Mesendoderm (in vitro differentiated cells): Measurements from ENCODE around the gene CHRM2. TPM values are rescaled to one million over a fixed set of nuclear protein-coding genes. Genes with fewer than 3 reads are reported as not detected.
"Not testable (repeated sequence)": the region's sequence is repeated elsewhere in the genome, so short reads cannot be mapped to it uniquely, and the experiment has no call there.

Experiments used
- DNase-seq: peaks from one replicate; pipeline ENCODE4 v3.0.0; 2013
- H2AK5ac ChIP-seq: 2 replicates; pipeline ENCODE4 v1.6.1; 2013; ENCODE audit warnings: low read length, inconsistent platforms
- H2BK120ac ChIP-seq: 2 replicates; pipeline ENCODE4 v1.6.1; 2013; ENCODE audit warnings: low read depth, mild to moderate bottlenecking, low read length, moderate library complexity, mixed read lengths
- H2BK15ac ChIP-seq: replicated peaks from 2 replicates; pipeline ENCODE4 v1.6.1; 2013; ENCODE audit warnings: low read depth, mild to moderate bottlenecking, moderate library complexity
- H2BK5ac ChIP-seq: 2 replicates; pipeline ENCODE4 v1.6.1; 2013; ENCODE audit warnings: low read length, inconsistent platforms
- H3K18ac ChIP-seq: 2 replicates; pipeline ENCODE4 v1.6.1; 2013; ENCODE audit warnings: mild to moderate bottlenecking, low read length, mixed read lengths
- H3K23ac ChIP-seq: one replicate; pipeline ENCODE4 v1.6.1; 2013; ENCODE audit warnings: low read length
- H3K27ac ChIP-seq: 2 replicates; pipeline ENCODE4 v1.5.1; 2013; ENCODE audit warnings: low read depth, mild to moderate bottlenecking, inconsistent platforms, low read length, moderate library complexity
- H3K27me3 ChIP-seq: 2 replicates; pipeline ENCODE4 v1.6.1; 2013; ENCODE audit warnings: low read length, control low read depth, mild to moderate bottlenecking, inconsistent platforms; ENCODE audit not compliant: insufficient read depth, poor library complexity
- H3K36me3 ChIP-seq: 2 replicates; pipeline ENCODE4 v1.6.1; 2013; ENCODE audit warnings: low read length, inconsistent platforms; ENCODE audit not compliant: control insufficient read depth, insufficient read depth
- H3K4ac ChIP-seq: one replicate; pipeline ENCODE4 v1.6.1; 2013; ENCODE audit warnings: low read depth, mild to moderate bottlenecking, low read length, moderate library complexity
- H3K4me1 ChIP-seq: 2 replicates; pipeline ENCODE4 v1.6.1; 2013; ENCODE audit warnings: low read depth, low read length, inconsistent platforms; ENCODE audit not compliant: control insufficient read depth
- H3K4me2 ChIP-seq: 2 replicates; pipeline ENCODE4 v1.6.1; 2013; ENCODE audit warnings: low read length
- H3K4me3 ChIP-seq: 2 replicates; pipeline ENCODE4 v1.5.1; 2013; ENCODE audit warnings: mild to moderate bottlenecking, low read length
- H3K56ac ChIP-seq: one replicate; pipeline ENCODE4 v1.6.1; 2013; ENCODE audit warnings: low read length
- H3K79me1 ChIP-seq: 2 replicates; pipeline ENCODE4 v1.6.1; 2013; ENCODE audit warnings: low read length, inconsistent platforms
- H3K79me2 ChIP-seq: 2 replicates; pipeline ENCODE4 v1.6.1; 2013; ENCODE audit warnings: mild to moderate bottlenecking, low read length; ENCODE audit not compliant: control insufficient read depth, insufficient read depth
- H3K9ac ChIP-seq: 2 replicates; pipeline ENCODE4 v1.6.1; 2013; ENCODE audit warnings: low read length, inconsistent platforms
- H4K5ac ChIP-seq: one replicate; pipeline ENCODE4 v1.6.1; 2013; ENCODE audit warnings: low read length
- H4K8ac ChIP-seq: one replicate; pipeline ENCODE4 v1.6.1; 2013; ENCODE audit warnings: low read depth, mild to moderate bottlenecking, control low read depth, low read length, moderate library complexity
- WGBS: extraction: QIAGEN DNeasy Blood & Tissue Kit; methylation state at CpG from one replicate; pipeline ENCODE4 v1.1.7; 2013; ENCODE audit warnings: low lambda C conversion rate, missing lambda C conversion rate; ENCODE audit not compliant: insufficient coverage; ENCODE audit errors: extremely low coverage; 5-methylcytosine and 5-hydroxymethylcytosine counted together
- polyA plus RNA-seq, 2 experiments: library from polyadenylated mRNA; stranded (reverse); fragments of 200-250 nt; gene quantifications; one replicate each; pipeline ENCODE4 v1.2.3, GENCODE V29; 2013

Gene CHRM2
- polyA plus RNA-seq (2013, experiment 1 of 2), result not detected
- not detected for polyA plus RNA-seq (2013, experiment 2 of 2)

DNA sequence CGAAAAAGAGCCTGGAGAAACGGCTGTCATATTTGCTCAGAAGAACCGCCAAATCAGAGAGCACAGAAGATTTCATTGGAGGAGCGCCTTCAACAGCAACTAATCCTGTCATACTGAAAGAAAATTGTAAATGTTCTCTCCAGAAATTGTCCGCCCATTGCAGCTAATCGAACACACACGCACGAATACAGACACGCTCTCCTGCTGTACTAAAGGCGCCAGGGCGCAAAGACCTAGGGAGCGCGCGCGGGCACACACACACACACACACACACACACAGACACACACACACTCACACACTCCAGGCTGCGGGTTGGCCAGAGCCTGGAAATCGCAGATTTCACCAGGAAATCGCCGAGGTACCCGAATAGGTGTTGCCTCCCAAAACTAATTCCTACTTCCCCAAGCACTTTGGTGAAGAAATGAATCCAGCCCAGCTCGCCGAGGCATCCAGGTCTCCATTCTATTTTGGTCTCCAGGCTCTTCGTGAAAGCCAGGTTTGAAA, at the start of gene CHRM2:
TSS of gene CHRM2 (plus strand) at position 157 of the 505 bp plus-strand sequence. CDS start 146,214 bp downstream, outside the sequence.
- H3K36me3 ChIP-seq, result no peaks in the 10 kb centered on the region
- no peak within 1 kb of the TSS for H4K8ac ChIP-seq
- no peak within 1 kb of the TSS for H3K27ac ChIP-seq
- no peak within 1 kb of the TSS for H2BK120ac ChIP-seq
- H3K79me2 ChIP-seq, result no peaks in the 10 kb centered on the region
- H3K4me2 ChIP-seq, result peak within 1 kb of the TSS; percentile 55
- DNase-seq, result peak; percentile 41
- H3K27me3 ChIP-seq, result peaks cover 47% of the 10 kb centered on the region
- no CpG with 5 or more reads among the region's 23 CpGs for WGBS
- H3K4me3 ChIP-seq, result no peak within 1 kb of the TSS
- H2BK15ac ChIP-seq, result no peak within 1 kb of the TSS
- H2AK5ac ChIP-seq, result no peak within 1 kb of the TSS
- no peak within 1 kb of the TSS for H4K5ac ChIP-seq
- no peak within 1 kb of the TSS for H2BK5ac ChIP-seq
- no peak within 1 kb of the TSS for H3K23ac ChIP-seq
- no peaks in the 10 kb centered on the region for H3K4me1 ChIP-seq
- H3K4ac ChIP-seq, result no peak within 1 kb of the TSS
- no peaks in the 10 kb centered on the region for H3K79me1 ChIP-seq
- peak within 1 kb of the TSS; percentile 5 for H3K56ac ChIP-seq
- H3K18ac ChIP-seq, result no peak within 1 kb of the TSS
- H3K9ac ChIP-seq, result no peak within 1 kb of the TSS

GRCh38 chr7:136831398-136831797, 37.1 kb upstream of the CHRM2 start:
- not testable (repeated sequence) for H4K5ac ChIP-seq, H3K79me1 ChIP-seq, H2AK5ac ChIP-seq, H3K27ac ChIP-seq, H3K79me2 ChIP-seq, H3K36me3 ChIP-seq, H2BK15ac ChIP-seq, DNase-seq, H3K4me2 ChIP-seq, H3K4me3 ChIP-seq, H3K23ac ChIP-seq, H3K9ac ChIP-seq, H3K27me3 ChIP-seq, H3K4me1 ChIP-seq, H3K56ac ChIP-seq, H3K18ac ChIP-seq, H2BK5ac ChIP-seq, H4K8ac ChIP-seq, H3K4ac ChIP-seq, H2BK120ac ChIP-seq
- WGBS, result no CpG with 5 or more reads among the region's 16 CpGs

GRCh38 chr7:136845899-136846465, 22.5 kb upstream of the CHRM2 start:
- no peak overlapping the region for H3K18ac ChIP-seq
- H3K4me2 ChIP-seq, result no peak overlapping the region
- H3K4me3 ChIP-seq, result no peak overlapping the region
- no peak overlapping the region for H3K9ac ChIP-seq
- H3K23ac ChIP-seq, result no peak overlapping the region
- no peak overlapping the region for H4K8ac ChIP-seq
- no peaks in the 10 kb centered on the region for H3K27me3 ChIP-seq
- H3K27ac ChIP-seq, result no peak overlapping the region
- H2BK120ac ChIP-seq, result no peak overlapping the region
- H3K36me3 ChIP-seq, result no peaks in the 10 kb centered on the region
- no peak overlapping the region for H2BK15ac ChIP-seq
- no peaks in the 10 kb centered on the region for H3K4me1 ChIP-seq
- H3K4ac ChIP-seq, result no peak overlapping the region
- H2BK5ac ChIP-seq, result no peak overlapping the region
- no peaks in the 10 kb centered on the region for H3K79me1 ChIP-seq
- no peak overlapping the region for H2AK5ac ChIP-seq
- WGBS, result no CpG with 5 or more reads among the region's 1 CpG
- no peak overlapping the region for H3K56ac ChIP-seq
- no peak overlapping the region for H4K5ac ChIP-seq
- H3K79me2 ChIP-seq, result no peaks in the 10 kb centered on the region
- no peak for DNase-seq

DNA sequence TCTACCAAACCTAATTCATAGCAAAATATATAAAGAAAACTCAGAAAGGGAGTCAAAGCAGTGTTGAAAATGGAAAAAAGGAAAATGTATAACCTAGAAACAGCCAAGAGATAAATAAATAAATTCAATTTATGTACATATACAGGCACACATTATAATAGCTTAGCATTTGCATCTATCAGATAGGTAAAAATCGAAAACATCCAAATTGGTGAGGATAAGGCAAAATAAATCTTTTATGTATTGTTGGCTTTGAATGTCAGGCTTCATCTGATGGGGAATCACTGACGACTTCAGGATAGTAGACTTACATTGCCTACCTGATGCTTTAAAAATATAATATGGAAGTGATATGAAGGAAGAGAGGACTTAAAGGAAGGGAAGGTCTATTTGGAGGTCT, 20.6 kb upstream of the CHRM2 start:
- Histone ChIP-seq H2BK5ac (no peak overlapping the region), H2BK15ac (no peak overlapping the region), H3K79me2 (no peaks in the 10 kb centered on the region), H3K9ac (no peak overlapping the region), H3K23ac (no peak overlapping the region), H3K4me3 (no peak overlapping the region), H3K18ac (no peak overlapping the region), H3K4me1 (no peaks in the 10 kb centered on the region), H3K27me3 (no peaks in the 10 kb centered on the region), H3K27ac (no peak overlapping the region), H3K56ac (no peak overlapping the region), H3K4ac (no peak overlapping the region), H3K4me2 (no peak overlapping the region), H3K79me1 (no peaks in the 10 kb centered on the region), H3K36me3 (no peaks in the 10 kb centered on the region), H4K5ac (no peak overlapping the region), H4K8ac (no peak overlapping the region), H2BK120ac (no peak overlapping the region), H2AK5ac (no peak overlapping the region)
- no peak for DNase-seq
- WGBS, result no CpG with 5 or more reads among the region's 2 CpGs

DNA sequence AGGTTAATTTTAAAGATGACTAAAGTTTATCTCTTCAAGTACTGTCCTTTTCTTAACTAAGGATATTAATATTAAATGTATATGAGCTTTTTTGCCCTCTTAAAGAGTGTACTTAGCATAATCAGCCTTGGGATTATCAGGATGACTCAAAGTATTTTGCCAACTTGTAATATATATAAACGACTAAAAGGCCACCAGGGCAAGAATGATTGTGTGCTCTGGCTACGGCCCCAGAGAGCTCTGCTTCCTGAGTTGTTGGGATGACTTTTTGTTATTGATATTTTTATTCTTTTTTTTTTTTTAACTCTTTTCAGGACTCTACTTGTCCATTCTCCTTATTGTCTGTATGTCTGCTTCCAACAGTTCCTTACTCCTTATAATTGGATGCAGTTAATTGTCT, 14.8 kb upstream of the CHRM2 start:
- no peak overlapping the region for H3K23ac ChIP-seq
- no peak overlapping the region for H2BK5ac ChIP-seq
- no peak overlapping the region for H4K5ac ChIP-seq
- H3K56ac ChIP-seq, result no peak overlapping the region
- no peaks in the 10 kb centered on the region for H3K79me1 ChIP-seq
- no peak overlapping the region for H3K27ac ChIP-seq
- no peaks in the 10 kb centered on the region for H3K79me2 ChIP-seq
- H2BK120ac ChIP-seq, result no peak overlapping the region
- no peak overlapping the region for H3K18ac ChIP-seq
- H2AK5ac ChIP-seq, result no peak overlapping the region
- H3K4me1 ChIP-seq, result no peaks in the 10 kb centered on the region
- no peak overlapping the region for H3K4ac ChIP-seq
- no peak overlapping the region for H3K4me2 ChIP-seq
- DNase-seq, result no peak
- no peaks in the 10 kb centered on the region for H3K27me3 ChIP-seq
- H3K4me3 ChIP-seq, result no peak overlapping the region
- H4K8ac ChIP-seq, result no peak overlapping the region
- H3K36me3 ChIP-seq, result no peaks in the 10 kb centered on the region
- WGBS, result no CpG with 5 or more reads among the region's 2 CpGs
- no peak overlapping the region for H3K9ac ChIP-seq
- no peak overlapping the region for H2BK15ac ChIP-seq

GRCh38 chr7:136857573-136857972, 10.9 kb upstream of the CHRM2 start:
- WGBS, result no CpG with 5 or more reads among the region's 3 CpGs
- H3K18ac ChIP-seq, result no peak overlapping the region
- peak; percentile 42 for DNase-seq
- H3K9ac ChIP-seq, result no peak overlapping the region
- no peak overlapping the region for H2BK15ac ChIP-seq
- no peaks in the 10 kb centered on the region for H3K36me3 ChIP-seq
- H3K27ac ChIP-seq, result no peak overlapping the region
- H2BK5ac ChIP-seq, result no peak overlapping the region
- H2AK5ac ChIP-seq, result no peak overlapping the region
- H3K27me3 ChIP-seq, result peaks cover 2% of the 10 kb centered on the region
- H4K8ac ChIP-seq, result no peak overlapping the region
- no peak overlapping the region for H2BK120ac ChIP-seq
- H3K4me2 ChIP-seq, result no peak overlapping the region
- H3K4me3 ChIP-seq, result no peak overlapping the region
- H3K79me1 ChIP-seq, result no peaks in the 10 kb centered on the region
- H3K23ac ChIP-seq, result no peak overlapping the region
- no peaks in the 10 kb centered on the region for H3K4me1 ChIP-seq
- no peak overlapping the region for H3K4ac ChIP-seq
- no peak overlapping the region for H4K5ac ChIP-seq
- H3K56ac ChIP-seq, result no peak overlapping the region
- H3K79me2 ChIP-seq, result no peaks in the 10 kb centered on the region
